ENCODE results near the gene UHRF1. TPM values are rescaled to one million over a fixed set of nuclear protein-coding genes. Genes with fewer than 3 reads are reported as not detected.
A peak's percentile ranks its signal among the peaks of the same experiment; 100 is the strongest.

UHRF1 gene
- total and polyA plus RNA-seq, 2 of the 4 experiments (the other 2 are of a cell fraction) = 47.4 to 57.4 TPM

DNA sequence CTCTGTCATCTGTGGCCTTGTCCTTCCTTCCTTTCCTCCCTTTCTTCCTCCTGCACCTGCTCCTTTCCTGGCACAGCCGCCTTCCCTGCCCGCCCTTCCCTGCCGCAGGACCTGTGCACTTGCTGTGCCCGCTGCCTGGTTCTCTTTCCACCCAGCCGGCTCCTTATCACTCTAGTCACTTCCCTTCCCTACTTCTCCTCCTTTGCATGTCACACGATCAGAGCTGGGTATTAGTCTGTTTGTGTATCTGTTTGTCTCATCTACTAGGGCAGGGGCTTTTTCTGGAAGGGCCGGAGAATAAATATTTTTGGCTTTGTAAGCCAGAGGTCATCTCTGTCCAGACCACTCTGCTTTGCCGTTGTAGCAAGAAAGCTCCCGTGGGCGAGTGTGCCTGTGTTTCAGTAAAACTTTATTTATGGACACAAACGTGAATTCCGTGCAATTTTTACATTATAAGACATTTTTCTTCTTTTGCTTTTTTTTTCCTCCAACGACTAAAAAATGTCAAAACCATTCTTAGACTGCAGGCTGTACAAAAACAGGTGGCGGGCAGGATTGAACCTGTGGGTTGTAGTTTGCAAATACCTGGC lies 65.7 kb downstream of the UHRF1 start:
- in situ Hi-C loops (cut with MboI; ENCODE audit: low sequenced_read_pairs) = no loop called here
- dilution Hi-C loops (cut with HindIII; ENCODE audit: low sequenced_read_pairs, unreplicated experiment) = no loop called here
- Histone ChIP-seq H3K4me2 (ENCODE audit: low read depth, low read length) (no peak overlapping the region), H2BK15ac (ENCODE audit: low read depth, low read length) (no peak overlapping the region; the same call in 2 of the 3 replicates), H2BK5ac (ENCODE audit: low read depth, low read length, poor library complexity, severe bottlenecking) (no peak overlapping the region), H4K20me1 (ENCODE audit: insufficient read depth, low read length) (peaks cover 83% of the 10 kb centered on the region), H3K56ac (ENCODE audit: extremely low read depth, insufficient read depth, low read length) (no peak overlapping the region), H3K14ac (replicated peaks; ENCODE audit: low read depth, low read length) (no peak overlapping the region), H3K36me3 (ENCODE audit: control insufficient read depth, insufficient read depth, low read length) (no peaks in the 10 kb centered on the region), H3K9ac (ENCODE audit: low read depth, low read length) (no peak overlapping the region), H2AK5ac (ENCODE audit: low read depth, low read length) (peak overlapping the region; percentile 81), H3K9me1 (ENCODE audit: insufficient read depth, low read length) (peaks cover 26% of the 10 kb centered on the region), H3K18ac (ENCODE audit: low read depth, low read length) (no peak overlapping the region), H3K23ac (ENCODE audit: low read depth, low read length) (peak overlapping the region; percentile 63; the same call in 1 of the 2 replicates), H3K27ac (ENCODE audit: insufficient read depth, low read length) (no peak overlapping the region; the same call in 1 of the 2 replicates), H3K4me3 (ENCODE audit: insufficient read depth, low read depth, low read length) (no peak overlapping the region), H2BK120ac (ENCODE audit: low read depth, low read length) (no peak overlapping the region), H3K4me1 (ENCODE audit: control insufficient read depth, insufficient read depth, low read length) (peaks cover 42% of the 10 kb centered on the region), H4K8ac (ENCODE audit: low read depth in 2 of 2, low read length in 2 of 2) (no peak overlapping the region; a peak in 1 of 4 replicates), H4K91ac (ENCODE audit: insufficient read depth, low read depth, low read length) (no peak overlapping the region), H2AFZ (replicated peaks; ENCODE audit: low read length, poor library complexity) (no peak overlapping the region), H3K27me3 (ENCODE audit: control insufficient read depth, insufficient read depth, low read length) (no peaks in the 10 kb centered on the region), H2AK9ac (replicated peaks; ENCODE audit: low read depth, low read length, poor library complexity) (no peak overlapping the region), H3K9me3 (ENCODE audit: control insufficient read depth, insufficient read depth, low read length) (no peaks in the 10 kb centered on the region), H3K4ac (ENCODE audit: low read depth, low read length) (peak overlapping the region; percentile 32; the same call in 1 of the 2 replicates), H2BK20ac (ENCODE audit: low read depth, low read length) (no peak overlapping the region), H3K79me1 (ENCODE audit: low read depth in 1 of 2, low read length in 2 of 2) (peaks cover 10 to 82% of the 10 kb centered on the region in 2 experiments; a peak in 3 of 4 replicates), H4K5ac (ENCODE audit: low read depth, low read length) (no peak overlapping the region)
- intact Hi-C loops (cut with micrococcal nuclease) = no loop called here
- TF ChIP-seq MAZ (IDR thresholded peaks at IDR 0.05; ENCODE audit: borderline replicate concordance, low read depth, low read length) = no peak
- no peak for TF ChIP-seq BHLHE40 (IDR thresholded peaks at IDR 0.05; ENCODE audit: low read depth, low read length)
- TF ChIP-seq USF2 (IDR thresholded peaks at IDR 0.05; ENCODE audit: low read depth, low read length) = no peak
- TF ChIP-seq, protein P1, sequence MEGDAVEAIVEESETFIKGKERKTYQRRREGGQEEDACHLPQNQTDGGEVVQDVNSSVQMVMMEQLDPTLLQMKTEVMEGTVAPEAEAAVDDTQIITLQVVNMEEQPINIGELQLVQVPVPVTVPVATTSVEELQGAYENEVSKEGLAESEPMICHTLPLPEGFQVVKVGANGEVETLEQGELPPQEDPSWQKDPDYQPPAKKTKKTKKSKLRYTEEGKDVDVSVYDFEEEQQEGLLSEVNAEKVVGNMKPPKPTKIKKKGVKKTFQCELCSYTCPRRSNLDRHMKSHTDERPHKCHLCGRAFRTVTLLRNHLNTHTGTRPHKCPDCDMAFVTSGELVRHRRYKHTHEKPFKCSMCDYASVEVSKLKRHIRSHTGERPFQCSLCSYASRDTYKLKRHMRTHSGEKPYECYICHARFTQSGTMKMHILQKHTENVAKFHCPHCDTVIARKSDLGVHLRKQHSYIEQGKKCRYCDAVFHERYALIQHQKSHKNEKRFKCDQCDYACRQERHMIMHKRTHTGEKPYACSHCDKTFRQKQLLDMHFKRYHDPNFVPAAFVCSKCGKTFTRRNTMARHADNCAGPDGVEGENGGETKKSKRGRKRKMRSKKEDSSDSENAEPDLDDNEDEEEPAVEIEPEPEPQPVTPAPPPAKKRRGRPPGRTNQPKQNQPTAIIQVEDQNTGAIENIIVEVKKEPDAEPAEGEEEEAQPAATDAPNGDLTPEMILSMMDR (conservative IDR thresholded peaks at IDR 0.05; ENCODE audit: low read depth, low read length) = no peak
- no peak for TF ChIP-seq CEBPB (IDR thresholded peaks at IDR 0.05; ENCODE audit: low read depth, low read length)
- no peak for TF ChIP-seq FOS (IDR thresholded peaks at IDR 0.05; ENCODE audit: low read depth, low read length)
- no peak for TF ChIP-seq RCOR1 (IDR thresholded peaks at IDR 0.05; ENCODE audit: insufficient replicate concordance, low read length)
- no peak for TF ChIP-seq RAD21 (IDR thresholded peaks at IDR 0.05; ENCODE audit: low read length)
- no peak for TF ChIP-seq CHD1 (IDR thresholded peaks at IDR 0.05; ENCODE audit: low read depth, low read length)
- TF ChIP-seq RFX5 (IDR thresholded peaks at IDR 0.05; ENCODE audit: low read depth, low read length) = no peak
- TF ChIP-seq, protein P2, sequence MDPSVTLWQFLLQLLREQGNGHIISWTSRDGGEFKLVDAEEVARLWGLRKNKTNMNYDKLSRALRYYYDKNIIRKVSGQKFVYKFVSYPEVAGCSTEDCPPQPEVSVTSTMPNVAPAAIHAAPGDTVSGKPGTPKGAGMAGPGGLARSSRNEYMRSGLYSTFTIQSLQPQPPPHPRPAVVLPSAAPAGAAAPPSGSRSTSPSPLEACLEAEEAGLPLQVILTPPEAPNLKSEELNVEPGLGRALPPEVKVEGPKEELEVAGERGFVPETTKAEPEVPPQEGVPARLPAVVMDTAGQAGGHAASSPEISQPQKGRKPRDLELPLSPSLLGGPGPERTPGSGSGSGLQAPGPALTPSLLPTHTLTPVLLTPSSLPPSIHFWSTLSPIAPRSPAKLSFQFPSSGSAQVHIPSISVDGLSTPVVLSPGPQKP (IDR thresholded peaks at IDR 0.05; ENCODE audit: borderline replicate concordance, low read depth, low read length) = no peak
- 90% methylated on average over 2 of the region's 14 CpGs; no CpG with 5 or more reads in 1 of the 2 experiments for WGBS, 2 experiments (ENCODE audit: extremely low coverage in 2 of 2, insufficient read length in 1 of 2)
- ATAC-seq (ENCODE audit: low read depth) (no peak), DNase-seq (no peak)
- POLR2A ChIA-PET (ENCODE audit: unreplicated experiment) = no interaction called here
- BruUV-seq (replicated peaks) = no TSS peak
- CTCF ChIA-PET = no interaction called here
